GM19397 (cell line): ENCODE results near the gene TBX5.

Experiments
- ATAC-seq: cut with Tn5 transposase; IDR thresholded peaks from one replicate; pipeline ENCODE4 v1.9.1; 2021; ENCODE audit warnings: mild to moderate bottlenecking, moderate library complexity; ENCODE audit not compliant: unreplicated experiment

TBX5 gene

GRCh38 chr12:114405519-114406271 is at the start of gene TBX5:
TSS of gene TBX5 (minus strand) at chr12:114406144. CDS start at chr12:114403898, 2,246 bp downstream.
- ATAC-seq: no peak

- ATAC-seq: no peak
Measured at GRCh38 chr12:114451657-114452056, 45.7 kb upstream of the TBX5 start.

GRCh38 chr12:114450515-114451300 is 44.8 kb upstream of the TBX5 start:
- no peak for ATAC-seq

- no peak for ATAC-seq
Measured at GRCh38 chr12:114450019-114450418, 44.1 kb upstream of the TBX5 start.

GRCh38 chr12:114448618-114448933 is 42.6 kb upstream of the TBX5 start:
- no peak for ATAC-seq

- ATAC-seq: no peak
Measured at GRCh38 chr12:114447799-114448617, 42.1 kb upstream of the TBX5 start.

- ATAC-seq: no peak
Measured at GRCh38 chr12:114447274-114447716, 41.4 kb upstream of the TBX5 start.

GRCh38 chr12:114445401-114446323 is 39.7 kb upstream of the TBX5 start:
- no peak for ATAC-seq

- no peak for ATAC-seq
Measured at GRCh38 chr12:114444422-114445279, 38.7 kb upstream of the TBX5 start.

- ATAC-seq: no peak
Measured at GRCh38 chr12:114443607-114444421, 37.9 kb upstream of the TBX5 start.

GRCh38 chr12:114442578-114442977 is 36.6 kb upstream of the TBX5 start:
- no peak for ATAC-seq

GRCh38 chr12:114441545-114441944 is 35.6 kb upstream of the TBX5 start:
- ATAC-seq: no peak

GRCh38 chr12:114441039-114441383 is 35.1 kb upstream of the TBX5 start:
- ATAC-seq: no peak

- no peak for ATAC-seq
Measured at GRCh38 chr12:114440270-114441038, 34.5 kb upstream of the TBX5 start.

- no peak for ATAC-seq
Measured at GRCh38 chr12:114439817-114440216, 33.9 kb upstream of the TBX5 start.

- no peak for ATAC-seq
Measured at GRCh38 chr12:114439261-114439683, 33.3 kb upstream of the TBX5 start.

GRCh38 chr12:114438635-114439256 is 32.8 kb upstream of the TBX5 start:
- ATAC-seq: no peak
